ENCODE measurements around the gene DPP6.

Gene DPP6

DNA sequence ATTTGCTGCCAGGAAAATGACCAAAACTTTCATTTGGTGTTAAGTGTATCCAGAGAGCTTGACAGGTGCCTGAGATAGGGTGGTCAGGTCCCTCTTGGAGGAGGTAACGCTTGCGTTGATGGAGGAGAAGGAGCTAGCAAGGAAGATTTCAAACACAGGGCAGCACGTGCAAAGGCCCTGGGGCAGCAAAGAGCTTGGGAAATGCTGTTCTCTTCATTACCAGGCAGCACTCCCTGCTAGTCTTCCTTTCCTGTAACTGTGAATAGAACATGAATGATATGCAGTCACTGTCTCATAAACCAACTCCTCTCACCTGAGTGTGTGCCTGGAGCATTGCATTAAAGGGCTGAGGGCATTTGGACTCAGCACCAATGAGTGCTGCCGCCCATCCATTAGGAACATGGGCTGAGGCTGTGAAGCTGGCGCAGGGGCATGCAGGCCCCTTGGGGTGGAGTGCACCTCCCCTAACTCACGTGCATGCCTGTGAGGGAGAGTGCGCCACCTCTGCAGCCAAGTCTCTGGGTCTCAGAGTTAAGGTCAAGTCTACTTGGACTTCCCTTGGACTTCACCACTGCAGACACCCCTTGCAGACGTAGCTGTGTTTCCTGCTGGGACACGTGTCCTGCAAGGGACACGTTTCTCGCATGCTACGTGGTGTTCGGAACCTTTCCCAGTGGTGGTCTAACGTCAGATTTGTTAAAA lies 813.9 kb downstream of the DPP6 start:
- TF ChIP-seq, protein P1, sequence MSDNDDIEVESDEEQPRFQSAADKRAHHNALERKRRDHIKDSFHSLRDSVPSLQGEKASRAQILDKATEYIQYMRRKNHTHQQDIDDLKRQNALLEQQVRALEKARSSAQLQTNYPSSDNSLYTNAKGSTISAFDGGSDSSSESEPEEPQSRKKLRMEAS (IDR thresholded peaks at IDR 0.05): no peak
- TF ChIP-seq RAD21 (IDR thresholded peaks at IDR 0.05; ENCODE audit: low read depth) (no peak), TAF1 (IDR thresholded peaks at IDR 0.05; ENCODE audit: low read depth) (no peak), ZBTB7A (IDR thresholded peaks at IDR 0.05; ENCODE audit: low read depth) (no peak), TCF12 (IDR thresholded peaks at IDR 0.05; ENCODE audit: low read depth) (no peak), TEAD4 (IDR thresholded peaks at IDR 0.05) (no peak), NFIC (IDR thresholded peaks at IDR 0.05) (no peak), EGR1 (IDR thresholded peaks at IDR 0.05) (no peak)
- TF ChIP-seq, protein P2, sequence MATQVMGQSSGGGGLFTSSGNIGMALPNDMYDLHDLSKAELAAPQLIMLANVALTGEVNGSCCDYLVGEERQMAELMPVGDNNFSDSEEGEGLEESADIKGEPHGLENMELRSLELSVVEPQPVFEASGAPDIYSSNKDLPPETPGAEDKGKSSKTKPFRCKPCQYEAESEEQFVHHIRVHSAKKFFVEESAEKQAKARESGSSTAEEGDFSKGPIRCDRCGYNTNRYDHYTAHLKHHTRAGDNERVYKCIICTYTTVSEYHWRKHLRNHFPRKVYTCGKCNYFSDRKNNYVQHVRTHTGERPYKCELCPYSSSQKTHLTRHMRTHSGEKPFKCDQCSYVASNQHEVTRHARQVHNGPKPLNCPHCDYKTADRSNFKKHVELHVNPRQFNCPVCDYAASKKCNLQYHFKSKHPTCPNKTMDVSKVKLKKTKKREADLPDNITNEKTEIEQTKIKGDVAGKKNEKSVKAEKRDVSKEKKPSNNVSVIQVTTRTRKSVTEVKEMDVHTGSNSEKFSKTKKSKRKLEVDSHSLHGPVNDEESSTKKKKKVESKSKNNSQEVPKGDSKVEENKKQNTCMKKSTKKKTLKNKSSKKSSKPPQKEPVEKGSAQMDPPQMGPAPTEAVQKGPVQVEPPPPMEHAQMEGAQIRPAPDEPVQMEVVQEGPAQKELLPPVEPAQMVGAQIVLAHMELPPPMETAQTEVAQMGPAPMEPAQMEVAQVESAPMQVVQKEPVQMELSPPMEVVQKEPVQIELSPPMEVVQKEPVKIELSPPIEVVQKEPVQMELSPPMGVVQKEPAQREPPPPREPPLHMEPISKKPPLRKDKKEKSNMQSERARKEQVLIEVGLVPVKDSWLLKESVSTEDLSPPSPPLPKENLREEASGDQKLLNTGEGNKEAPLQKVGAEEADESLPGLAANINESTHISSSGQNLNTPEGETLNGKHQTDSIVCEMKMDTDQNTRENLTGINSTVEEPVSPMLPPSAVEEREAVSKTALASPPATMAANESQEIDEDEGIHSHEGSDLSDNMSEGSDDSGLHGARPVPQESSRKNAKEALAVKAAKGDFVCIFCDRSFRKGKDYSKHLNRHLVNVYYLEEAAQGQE (IDR thresholded peaks at IDR 0.05; ENCODE audit: low read depth): no peak
- TF ChIP-seq, protein P3, sequence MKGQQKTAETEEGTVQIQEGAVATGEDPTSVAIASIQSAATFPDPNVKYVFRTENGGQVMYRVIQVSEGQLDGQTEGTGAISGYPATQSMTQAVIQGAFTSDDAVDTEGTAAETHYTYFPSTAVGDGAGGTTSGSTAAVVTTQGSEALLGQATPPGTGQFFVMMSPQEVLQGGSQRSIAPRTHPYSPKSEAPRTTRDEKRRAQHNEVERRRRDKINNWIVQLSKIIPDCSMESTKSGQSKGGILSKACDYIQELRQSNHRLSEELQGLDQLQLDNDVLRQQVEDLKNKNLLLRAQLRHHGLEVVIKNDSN (IDR thresholded peaks at IDR 0.05): no peak

DNA sequence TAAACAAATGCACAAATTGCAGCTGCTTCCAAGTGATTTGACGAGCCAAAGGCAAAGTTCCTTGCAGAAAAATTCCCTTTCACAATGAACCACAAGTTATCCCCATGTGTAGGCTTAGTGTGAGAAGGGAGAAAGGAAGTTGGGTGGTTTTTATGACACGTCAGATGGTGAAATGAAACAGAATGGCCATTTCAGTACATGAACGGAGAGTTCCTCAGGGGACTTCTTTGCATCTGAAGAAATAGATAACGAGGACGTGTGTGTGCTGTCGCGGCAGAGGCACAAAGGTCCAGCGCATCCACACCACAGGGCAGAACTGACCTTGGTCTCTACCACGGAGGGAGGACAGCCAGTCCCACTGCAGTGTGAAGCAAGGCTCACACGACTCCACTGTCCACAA lies 814.9 kb downstream of the DPP6 start:
- TF ChIP-seq RAD21 (IDR thresholded peaks at IDR 0.05; ENCODE audit: low read depth): no peak
- TF ChIP-seq NFIC (IDR thresholded peaks at IDR 0.05): no peak
- TF ChIP-seq YY1 (IDR thresholded peaks at IDR 0.05; ENCODE audit: low read depth): no peak
- no peak for TF ChIP-seq FOXM1 (IDR thresholded peaks at IDR 0.05; ENCODE audit: borderline replicate concordance, low read depth)
- TF ChIP-seq ZBTB7A (IDR thresholded peaks at IDR 0.05; ENCODE audit: low read depth): no peak
- no peak for TF ChIP-seq TEAD4 (IDR thresholded peaks at IDR 0.05)
- no peak for TF ChIP-seq CREB1 (IDR thresholded peaks at IDR 0.05; ENCODE audit: low read depth)
- TF ChIP-seq TCF12 (IDR thresholded peaks at IDR 0.05; ENCODE audit: low read depth): no peak
- TF ChIP-seq, protein P3 (IDR thresholded peaks at IDR 0.05): no peak
- TF ChIP-seq, protein P1 (IDR thresholded peaks at IDR 0.05): no peak

DNA sequence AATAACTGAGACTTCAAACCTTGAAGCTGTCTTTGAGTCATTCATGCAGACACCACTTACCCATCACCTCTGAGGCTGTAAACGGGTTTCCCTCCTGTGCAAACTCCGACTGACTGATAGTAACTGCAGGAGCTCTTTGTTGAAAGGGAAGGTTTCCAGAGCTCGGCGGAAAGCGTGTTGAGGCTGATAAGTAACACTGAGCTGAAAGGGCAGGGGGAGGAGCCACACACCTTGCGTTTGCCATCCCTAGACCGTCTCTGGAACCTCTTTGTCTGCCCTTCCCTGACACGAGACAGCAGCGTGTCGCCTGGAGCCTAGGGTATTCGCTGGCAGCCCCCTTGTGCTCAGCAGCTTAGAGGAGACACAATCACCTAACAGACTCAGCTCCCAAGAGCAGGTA lies 816.7 kb downstream of the DPP6 start:
- TF ChIP-seq RAD21 (IDR thresholded peaks at IDR 0.05; ENCODE audit: low read depth): no peak
- TF ChIP-seq, protein P3 (IDR thresholded peaks at IDR 0.05): no peak
- no peak for TF ChIP-seq TEAD4 (IDR thresholded peaks at IDR 0.05)
- no peak for TF ChIP-seq TCF12 (IDR thresholded peaks at IDR 0.05; ENCODE audit: low read depth)
- no peak for TF ChIP-seq FOXM1 (IDR thresholded peaks at IDR 0.05; ENCODE audit: borderline replicate concordance, low read depth)
- TF ChIP-seq, protein P1 (IDR thresholded peaks at IDR 0.05): no peak
- TF ChIP-seq CREB1 (IDR thresholded peaks at IDR 0.05; ENCODE audit: low read depth): no peak
- no peak for TF ChIP-seq TAF1 (IDR thresholded peaks at IDR 0.05; ENCODE audit: low read depth)
- no peak for TF ChIP-seq EP300 (IDR thresholded peaks at IDR 0.05; ENCODE audit: borderline replicate concordance)
- TF ChIP-seq NFIC (IDR thresholded peaks at IDR 0.05): no peak
- TF ChIP-seq YY1 (IDR thresholded peaks at IDR 0.05; ENCODE audit: low read depth): no peak
- no peak for TF ChIP-seq EGR1 (IDR thresholded peaks at IDR 0.05)
- TF ChIP-seq, protein P2 (IDR thresholded peaks at IDR 0.05; ENCODE audit: low read depth): no peak
- TF ChIP-seq ZBTB7A (IDR thresholded peaks at IDR 0.05; ENCODE audit: low read depth): no peak
- TF ChIP-seq CEBPB (IDR thresholded peaks at IDR 0.05): no peak

DNA sequence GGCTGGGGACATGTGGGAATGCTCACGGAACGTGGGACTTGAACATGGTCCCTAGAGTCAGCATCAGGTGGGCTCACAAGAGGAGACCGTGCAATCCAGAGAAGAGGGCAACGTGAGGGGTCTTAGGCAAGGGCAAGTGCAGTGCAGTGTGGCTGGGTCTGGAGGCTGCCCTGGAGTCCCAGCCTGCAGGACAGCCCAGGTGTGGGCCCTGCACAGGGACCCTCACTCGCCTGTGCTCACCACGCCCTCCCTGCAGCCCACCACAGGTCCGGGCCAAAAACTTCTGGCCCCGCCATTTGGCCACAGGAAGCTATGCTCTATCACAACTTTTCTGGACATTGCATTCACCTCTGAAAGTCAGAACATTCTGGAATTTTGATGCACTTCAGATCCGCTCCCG lies 817.2 kb downstream of the DPP6 start:
- no peak for TF ChIP-seq FOXM1 (IDR thresholded peaks at IDR 0.05; ENCODE audit: borderline replicate concordance, low read depth)
- TF ChIP-seq TAF1 (IDR thresholded peaks at IDR 0.05; ENCODE audit: low read depth): no peak
- no peak for TF ChIP-seq ZBTB7A (IDR thresholded peaks at IDR 0.05; ENCODE audit: low read depth)
- no peak for TF ChIP-seq YY1 (IDR thresholded peaks at IDR 0.05; ENCODE audit: low read depth)

DNA sequence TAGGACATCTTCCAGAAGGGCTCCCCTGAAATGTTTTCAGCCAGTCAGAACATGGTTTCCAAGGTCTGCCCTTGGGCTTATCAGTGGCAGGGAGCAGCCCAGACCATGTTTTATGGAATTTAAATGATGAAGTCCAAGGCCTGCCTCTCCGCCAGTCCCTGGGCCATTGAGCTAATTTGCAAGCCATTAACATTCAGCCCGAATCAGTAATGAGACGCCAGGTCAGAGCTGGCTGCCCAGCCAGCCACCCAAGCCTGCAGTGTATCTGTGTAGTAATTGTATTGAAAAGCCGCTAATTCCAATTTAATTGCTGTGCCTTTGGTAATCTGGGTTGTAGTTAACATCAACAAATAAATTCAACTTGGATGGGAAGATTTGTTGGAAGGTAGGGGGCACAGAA lies 819.3 kb downstream of the DPP6 start:
- TF ChIP-seq RAD21 (IDR thresholded peaks at IDR 0.05; ENCODE audit: low read depth) (no peak), CREB1 (IDR thresholded peaks at IDR 0.05; ENCODE audit: low read depth) (no peak), TCF12 (IDR thresholded peaks at IDR 0.05; ENCODE audit: low read depth) (no peak), EGR1 (IDR thresholded peaks at IDR 0.05) (no peak)
- TF ChIP-seq, protein P2 (IDR thresholded peaks at IDR 0.05; ENCODE audit: low read depth): no peak

Data from Ishikawa (cell line).